ENCODE measurements around the gene CHID1. TPM values are rescaled to one million over a fixed set of nuclear protein-coding genes. Genes with fewer than 3 reads are reported as not detected.

Gene CHID1
- total and polyA plus RNA-seq, 2 of the 4 experiments (the other 2 are of a cell fraction): 34.2 to 121 TPM

- peaks cover 21% of the 10 kb centered on the region for H3K4me1 ChIP-seq (ENCODE audit: control insufficient read depth, insufficient read depth, low read length)
- H3K23ac ChIP-seq (ENCODE audit: low read depth, low read length): no peak overlapping the region
- H3K4ac ChIP-seq (ENCODE audit: low read depth, low read length): no peak overlapping the region
- intact Hi-C loops (cut with micrococcal nuclease): no loop called here
- ChIA-PET POLR2A (ENCODE audit: unreplicated experiment) (no interaction called here), CTCF (no interaction called here)
- H3K27ac ChIP-seq (ENCODE audit: insufficient read depth, low read length): no peak overlapping the region
- H3K9me3 ChIP-seq (ENCODE audit: control insufficient read depth, insufficient read depth, low read length): no peaks in the 10 kb centered on the region
- H4K5ac ChIP-seq (ENCODE audit: low read depth, low read length): no peak overlapping the region
- H3K4me2 ChIP-seq (ENCODE audit: low read depth, low read length): no peak overlapping the region
- peaks cover 6% of the 10 kb centered on the region; the same call in 1 of the 2 replicates for H3K27me3 ChIP-seq (ENCODE audit: control insufficient read depth, insufficient read depth, low read length)
- no peak overlapping the region for H2BK20ac ChIP-seq (ENCODE audit: low read depth, low read length)
- DNase-seq (no peak), ATAC-seq (ENCODE audit: low read depth) (no peak)
- dilution Hi-C loops (cut with HindIII; ENCODE audit: low sequenced_read_pairs, unreplicated experiment): no loop called here
- in situ Hi-C loops (cut with MboI; ENCODE audit: low sequenced_read_pairs): no loop called here
- no peak overlapping the region for H2AK9ac ChIP-seq (replicated peaks; ENCODE audit: low read depth, low read length, poor library complexity)
- no peak overlapping the region for H2BK120ac ChIP-seq (ENCODE audit: low read depth, low read length)
- no peak overlapping the region for H2AK5ac ChIP-seq (ENCODE audit: low read depth, low read length)
- H3K9me1 ChIP-seq (ENCODE audit: insufficient read depth, low read length): peaks cover 13% of the 10 kb centered on the region
- H2BK15ac ChIP-seq (ENCODE audit: low read depth, low read length): no peak overlapping the region
- peaks cover 19 to 29% of the 10 kb centered on the region in 2 experiments for H3K79me1 ChIP-seq (ENCODE audit: low read depth in 1 of 2, low read length in 2 of 2)
- H3K56ac ChIP-seq (ENCODE audit: extremely low read depth, insufficient read depth, low read length): no peak overlapping the region
- no peak overlapping the region for H3K9ac ChIP-seq (ENCODE audit: low read depth, low read length)
- H2BK5ac ChIP-seq (ENCODE audit: low read depth, low read length, poor library complexity, severe bottlenecking): no peak overlapping the region
- 83% methylated on average over 39 of the region's 59 CpGs; no CpG with 5 or more reads in 1 of the 2 experiments for WGBS, 2 experiments (ENCODE audit: extremely low coverage in 2 of 2, insufficient read length in 1 of 2)
- TF ChIP-seq CHD1 (IDR thresholded peaks at IDR 0.05; ENCODE audit: low read depth, low read length) (no peak), USF2 (IDR thresholded peaks at IDR 0.05; ENCODE audit: low read depth, low read length) (no peak), MXI1 (IDR thresholded peaks at IDR 0.05; ENCODE audit: borderline replicate concordance, low read depth, low read length) (no peak), POLR2A (IDR thresholded peaks at IDR 0.05; ENCODE audit: low read depth, low read length) (no peak), RAD21 (IDR thresholded peaks at IDR 0.05; ENCODE audit: low read length) (no peak), RFX5 (IDR thresholded peaks at IDR 0.05; ENCODE audit: low read depth, low read length) (no peak), RCOR1 (IDR thresholded peaks at IDR 0.05; ENCODE audit: insufficient replicate concordance, low read length) (no peak), CTCF (conservative IDR thresholded peaks at IDR 0.05; ENCODE audit: low read depth, low read length) (no peak), FOS (IDR thresholded peaks at IDR 0.05; ENCODE audit: low read depth, low read length) (no peak), CEBPB (IDR thresholded peaks at IDR 0.05; ENCODE audit: low read depth, low read length) (no peak), MAZ (IDR thresholded peaks at IDR 0.05; ENCODE audit: borderline replicate concordance, low read depth, low read length) (no peak), SMC3 (IDR thresholded peaks at IDR 0.05; ENCODE audit: low read depth, low read length) (no peak), BHLHE40 (IDR thresholded peaks at IDR 0.05; ENCODE audit: low read depth, low read length) (no peak), MAFK (IDR thresholded peaks at IDR 0.05; ENCODE audit: low read depth, low read length) (no peak), ELK1 (IDR thresholded peaks at IDR 0.05; ENCODE audit: borderline replicate concordance, low read depth, low read length) (no peak), NFE2L2 (IDR thresholded peaks at IDR 0.05; ENCODE audit: low read depth, low read length) (no peak)
- no peak overlapping the region for H3K18ac ChIP-seq (ENCODE audit: low read depth, low read length)
- no peak overlapping the region for H4K8ac ChIP-seq (ENCODE audit: low read depth in 2 of 2, low read length in 2 of 2)
- no peak overlapping the region for H4K91ac ChIP-seq (ENCODE audit: insufficient read depth, low read depth, low read length)
- H2AFZ ChIP-seq (replicated peaks; ENCODE audit: low read length, poor library complexity): peak overlapping the region; percentile 21
- TSS peak; percentile 77 for BruUV-seq (replicated peaks)
- H4K20me1 ChIP-seq (ENCODE audit: insufficient read depth, low read length): peaks cover 42% of the 10 kb centered on the region
- no peak overlapping the region for H3K14ac ChIP-seq (replicated peaks; ENCODE audit: low read depth, low read length)
- peaks cover 30% of the 10 kb centered on the region for H3K36me3 ChIP-seq (ENCODE audit: control insufficient read depth, insufficient read depth, low read length)
- no peak overlapping the region for H3K4me3 ChIP-seq (ENCODE audit: insufficient read depth, low read depth, low read length)
Measured at GRCh38 chr11:824292-824880, 86.2 kb downstream of the CHID1 start.
